GM08714 (cell line): ENCODE measurements around the gene IRF4.
"Not testable (repeated sequence)": the region's sequence is repeated elsewhere in the genome, so short reads cannot be mapped to it uniquely, and the experiment has no call there.

ENCODE experiments used
- H3K4me3 ChIP-seq: fragments of 200-500 bp; sonication (Bioruptor generic); 2 replicates; pipeline ENCODE4 v1.5.1; 2014; ENCODE audit warnings: mild to moderate bottlenecking, low read length, inconsistent platforms
- ZNF274 ChIP-seq: IDR thresholded peaks from 2 replicates; pipeline ENCODE4 v1.6.1; 2012; ENCODE audit warnings: mild to moderate bottlenecking, low read depth, low read length

IRF4 gene

DNA sequence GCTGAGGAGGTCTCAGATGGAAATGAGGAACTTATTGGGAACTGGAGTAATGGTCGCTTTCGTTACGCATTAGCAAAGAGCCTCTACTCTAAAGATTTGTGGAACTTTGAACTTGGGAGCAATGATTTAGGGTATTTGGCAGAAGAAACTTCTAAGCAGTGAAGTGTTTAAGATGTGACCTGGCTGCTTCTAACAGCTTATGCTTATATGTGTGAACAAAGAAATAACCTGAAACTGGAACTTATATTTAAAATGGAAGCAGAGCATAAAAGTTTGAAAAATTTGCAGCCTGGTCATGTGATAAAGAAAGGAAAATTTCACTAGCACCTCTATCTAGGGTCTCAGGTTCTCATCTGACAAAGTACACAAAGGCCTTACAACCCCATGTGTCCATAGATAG is 23.5 kb downstream of the IRF4 start:
- TF ChIP-seq ZNF274 = no peak
- H3K4me3 ChIP-seq = no peak overlapping the region

DNA sequence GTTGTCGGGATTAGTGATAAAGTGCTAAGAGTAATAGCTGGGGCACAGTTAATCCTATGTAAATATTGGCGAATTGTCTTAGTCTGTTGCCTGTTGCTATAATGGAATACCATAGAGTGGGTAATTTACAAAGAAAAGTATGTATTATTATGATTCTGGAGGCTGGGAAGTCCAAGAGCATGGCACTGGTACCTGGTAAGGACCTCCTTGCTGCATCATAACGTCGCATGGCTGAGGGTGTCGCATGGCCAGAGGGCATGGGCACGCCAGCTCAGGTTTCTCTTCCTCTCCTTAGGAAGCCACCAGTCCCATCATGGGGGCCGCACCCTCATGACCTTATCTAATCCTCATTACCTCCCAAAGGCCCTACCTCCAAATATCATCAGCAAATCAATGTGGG is 29.7 kb downstream of the IRF4 start:
- TF ChIP-seq ZNF274 = no peak

DNA sequence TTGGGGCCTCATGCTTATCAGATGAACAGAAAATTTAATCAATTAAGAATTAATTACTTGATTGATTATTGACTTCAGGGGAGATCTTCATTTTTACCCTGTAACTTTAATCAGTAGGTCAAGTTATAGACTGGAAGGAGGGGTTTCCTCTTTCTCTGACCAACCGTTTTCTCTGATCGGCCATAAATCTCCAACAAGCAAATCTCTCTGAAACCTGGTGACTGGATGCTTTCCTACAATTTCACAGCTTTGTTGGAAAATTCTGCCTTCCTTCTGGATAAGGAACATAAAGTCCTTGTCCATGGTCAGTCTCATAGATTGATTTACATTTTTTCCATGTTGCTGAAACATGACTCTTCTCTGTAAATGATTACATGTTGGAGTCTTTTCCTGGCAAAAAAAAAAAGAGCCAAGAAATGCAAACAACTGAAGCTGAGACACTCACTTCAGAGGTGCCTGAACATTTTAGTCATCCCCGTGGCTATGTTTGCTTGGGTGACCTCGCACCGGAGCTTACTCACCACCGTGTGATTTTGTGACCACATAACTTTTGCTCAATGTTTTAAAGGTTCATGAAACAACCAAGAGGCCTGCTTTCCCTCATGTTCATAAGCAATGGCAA is 31.0 kb downstream of the IRF4 start:
- H3K4me3 ChIP-seq = no peak overlapping the region
- TF ChIP-seq ZNF274 = no peak

More for the DNA sequence above, 29.7 kb downstream of the IRF4 start:
- H3K4me3 ChIP-seq = no peak overlapping the region

DNA sequence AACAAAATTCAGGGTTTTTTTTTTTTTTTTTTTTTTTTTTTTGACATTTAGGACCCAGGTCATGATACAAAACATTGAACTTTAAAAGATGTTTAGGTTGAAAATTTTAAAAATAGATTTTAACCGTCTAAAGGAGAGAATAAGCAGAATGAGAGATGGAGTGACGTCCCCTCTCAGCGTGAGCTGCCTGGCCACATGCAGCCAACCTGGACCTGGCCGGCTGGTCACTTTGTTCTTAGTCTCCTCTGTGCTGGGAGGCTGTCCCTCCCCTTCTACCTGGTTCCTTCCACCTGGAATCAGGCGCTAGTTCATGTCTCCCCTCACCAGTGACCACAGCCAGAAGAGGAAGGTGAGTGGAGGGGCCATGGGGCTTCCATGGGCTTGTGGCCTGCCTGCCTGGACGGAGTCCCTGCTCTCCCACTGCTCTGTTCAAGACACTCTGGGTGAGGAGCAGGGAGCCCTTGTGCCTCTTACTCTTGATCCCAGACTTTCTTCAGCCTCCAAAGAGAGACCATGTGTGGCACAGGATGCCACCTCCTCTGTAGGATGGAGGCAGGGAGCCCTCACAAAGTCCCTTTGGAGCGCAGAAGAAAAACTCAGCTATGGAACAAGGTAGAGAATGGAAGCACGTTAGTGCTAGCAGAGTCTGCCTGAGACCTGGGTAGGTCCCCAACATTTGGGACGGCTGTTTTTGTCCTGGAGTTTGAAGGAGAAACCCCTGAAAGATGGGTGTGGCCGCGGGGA is 31.7 kb downstream of the IRF4 start:
- no peak overlapping the region for H3K4me3 ChIP-seq
- TF ChIP-seq ZNF274 = no peak

DNA sequence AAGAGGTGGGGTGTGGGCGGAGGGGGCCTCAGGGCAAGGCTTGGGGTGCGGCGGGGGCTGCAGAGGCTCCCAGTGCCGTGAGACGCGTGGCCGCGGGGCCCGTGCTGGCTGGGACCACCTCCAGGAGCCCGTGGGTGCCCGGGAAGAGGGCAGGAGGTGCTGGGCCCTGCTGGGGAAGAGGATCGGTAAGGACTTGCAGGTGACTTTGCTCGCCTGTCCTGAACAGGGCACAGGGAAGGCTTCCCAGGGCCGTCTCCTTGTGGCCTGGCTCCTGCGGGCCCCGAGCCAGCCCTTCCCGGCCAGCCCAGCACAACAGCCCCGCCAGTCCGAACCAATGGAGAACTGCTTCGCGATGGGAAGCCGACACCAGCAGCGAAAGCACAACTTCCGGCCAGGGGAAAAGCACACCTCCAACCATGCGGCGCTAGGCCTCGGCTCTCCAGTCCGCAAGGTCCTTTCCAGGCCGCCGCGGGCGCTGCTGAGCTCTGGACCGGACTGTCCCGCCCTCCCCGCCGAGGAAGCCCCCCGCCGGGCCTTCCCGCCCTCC is 32.3 kb downstream of the IRF4 start:
- TF ChIP-seq ZNF274 = no peak
- no peak overlapping the region for H3K4me3 ChIP-seq

DNA sequence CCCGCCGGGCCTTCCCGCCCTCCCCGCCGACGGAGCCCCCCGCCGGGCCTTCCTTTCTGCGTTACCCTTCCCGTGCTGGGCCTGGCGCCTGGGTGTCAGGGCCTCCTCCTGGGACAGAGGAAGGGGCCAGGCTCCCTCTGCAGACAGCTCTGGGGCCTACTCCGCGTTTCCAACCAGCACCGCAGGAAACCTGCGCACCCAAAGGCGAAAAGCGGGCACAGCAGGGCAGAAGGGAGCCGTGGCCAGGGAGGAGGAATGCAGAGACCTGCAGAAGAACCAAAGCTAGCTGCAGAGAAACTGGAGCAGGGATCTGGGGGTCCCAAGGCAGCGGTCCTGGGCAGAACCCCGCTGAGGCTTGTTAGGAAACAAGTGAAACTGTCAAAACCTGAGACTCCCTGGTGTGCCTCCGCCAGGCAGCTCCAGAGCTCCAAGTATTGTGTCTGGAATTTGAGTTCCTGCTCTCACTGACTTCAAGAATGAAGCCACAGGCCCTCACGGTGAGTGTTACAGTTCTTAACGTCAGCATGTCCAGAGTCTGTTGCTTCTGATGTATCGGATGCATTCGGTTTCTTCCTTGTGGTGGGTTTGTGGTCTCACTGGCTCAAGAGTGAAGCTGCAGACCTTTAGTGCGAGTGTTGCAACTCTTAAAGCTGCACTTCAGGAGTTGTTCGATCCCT is 33.3 kb downstream of the IRF4 start:
- TF ChIP-seq ZNF274 = no peak

GRCh38 chr6:425418-425788 is 33.9 kb downstream of the IRF4 start:
- not testable (repeated sequence) for H3K4me3 ChIP-seq

More for the DNA sequence above, 33.3 kb downstream of the IRF4 start:
- H3K4me3 ChIP-seq = no peak overlapping the region

GRCh38 chr6:426198-426738 is 34.7 kb downstream of the IRF4 start:
- H3K4me3 ChIP-seq = not testable (repeated sequence)

DNA sequence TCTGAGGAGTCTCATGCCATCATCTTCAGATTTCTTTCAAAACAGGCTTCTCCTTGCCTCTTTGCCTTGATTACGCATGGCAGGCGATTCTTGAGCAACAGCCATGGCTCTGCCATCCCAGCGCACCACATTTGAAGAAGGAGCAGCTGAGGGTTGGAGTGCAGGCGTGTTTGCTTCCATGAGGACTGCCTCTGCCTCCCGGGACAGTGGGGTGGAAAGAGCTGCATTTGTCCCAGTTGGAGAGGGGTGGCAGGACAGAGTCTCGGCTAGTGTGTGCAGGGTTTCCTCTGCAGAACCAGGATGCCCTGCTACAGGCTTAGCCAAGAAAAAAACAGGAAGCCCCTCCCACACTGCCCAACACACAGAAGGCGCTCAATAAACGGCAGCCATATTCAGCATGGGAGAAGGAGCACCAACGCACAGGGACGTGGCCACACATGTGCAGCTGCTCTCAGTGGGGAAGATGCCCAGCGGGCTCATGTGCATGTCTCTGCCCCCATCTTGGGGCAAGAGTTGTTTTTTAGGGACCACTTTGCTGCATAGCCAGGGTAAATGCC is 36.6 kb downstream of the IRF4 start:
- H3K4me3 ChIP-seq = no peak overlapping the region
- TF ChIP-seq ZNF274 = no peak

GRCh38 chr6:429515-430121 is 38.1 kb downstream of the IRF4 start:
- H3K4me3 ChIP-seq = no peak overlapping the region
- TF ChIP-seq ZNF274 = no peak

DNA sequence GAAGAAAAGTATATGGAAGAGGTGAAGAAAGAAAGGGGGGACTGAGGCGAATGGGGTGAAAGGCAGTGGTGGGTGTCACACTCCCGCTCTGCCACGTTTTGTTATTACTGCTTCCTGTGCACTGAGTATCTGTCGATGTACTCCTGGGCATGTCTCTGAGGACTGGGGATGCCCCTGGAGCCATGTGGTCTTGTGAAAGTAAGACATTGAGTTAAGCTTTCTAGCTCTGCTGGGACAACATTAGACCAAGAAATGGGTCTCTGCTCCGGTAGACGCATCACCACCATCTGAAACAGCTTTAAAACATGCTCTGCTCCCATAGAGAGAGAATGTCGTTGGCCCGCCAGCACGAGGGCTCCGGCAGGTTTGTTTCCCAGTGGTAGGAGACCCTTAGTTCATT is 40.0 kb downstream of the IRF4 start:
- no peak overlapping the region for H3K4me3 ChIP-seq
- TF ChIP-seq ZNF274 = no peak

GRCh38 chr6:431986-432385 is 40.4 kb downstream of the IRF4 start:
- H3K4me3 ChIP-seq = no peak overlapping the region
- no peak for TF ChIP-seq ZNF274

GRCh38 chr6:434051-434705 is 42.6 kb downstream of the IRF4 start:
- H3K4me3 ChIP-seq = no peak overlapping the region; the same call in 1 of the 2 replicates
- TF ChIP-seq ZNF274 = no peak
